HG03025 (cell line): Measurements from ENCODE around the gene CPLX4.

Source experiments
- ATAC-seq: cut with Tn5 transposase; IDR thresholded peaks from one replicate; pipeline ENCODE4 v1.9.1; 2021; ENCODE audit warnings: mild to moderate bottlenecking, moderate library complexity; ENCODE audit not compliant: unreplicated experiment, low FRiP score

The CPLX4 gene

DNA sequence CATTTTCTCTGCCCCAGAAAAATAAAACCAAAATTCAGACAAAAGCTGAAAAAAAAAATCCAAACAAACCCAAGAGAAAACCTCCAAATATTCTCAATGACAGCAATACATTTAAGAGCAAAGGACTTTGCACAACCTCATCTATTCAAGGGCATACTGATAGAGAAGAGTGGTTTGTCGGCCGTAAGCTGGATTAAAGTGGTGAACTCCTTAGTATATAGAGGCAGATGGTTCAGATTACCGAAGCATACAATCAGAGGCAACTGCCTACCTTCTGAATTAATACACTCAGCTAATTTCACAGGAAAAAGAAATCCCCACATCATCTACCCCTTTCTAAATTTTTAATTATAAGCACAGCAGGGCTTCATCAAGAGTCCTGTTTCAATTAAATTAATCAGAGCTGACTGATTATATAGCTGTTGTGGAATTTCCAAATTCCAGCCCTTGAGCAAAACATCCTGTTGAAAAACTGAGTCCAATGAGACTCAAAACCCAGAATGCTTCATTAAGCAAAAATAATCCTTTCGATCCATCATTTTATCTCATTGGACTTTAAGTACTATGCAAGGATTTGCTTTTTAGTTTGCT is at the start of gene CPLX4:
Gene CPLX4 (minus strand): TSS at position 190 of the 591 bp plus-strand sequence. CDS start 187 bp downstream, at position 3.
- no peak for ATAC-seq

- no peak for ATAC-seq
These were observed 41.9 kb upstream of the CPLX4 start for GRCh38 chr18:59360381-59360780.

DNA sequence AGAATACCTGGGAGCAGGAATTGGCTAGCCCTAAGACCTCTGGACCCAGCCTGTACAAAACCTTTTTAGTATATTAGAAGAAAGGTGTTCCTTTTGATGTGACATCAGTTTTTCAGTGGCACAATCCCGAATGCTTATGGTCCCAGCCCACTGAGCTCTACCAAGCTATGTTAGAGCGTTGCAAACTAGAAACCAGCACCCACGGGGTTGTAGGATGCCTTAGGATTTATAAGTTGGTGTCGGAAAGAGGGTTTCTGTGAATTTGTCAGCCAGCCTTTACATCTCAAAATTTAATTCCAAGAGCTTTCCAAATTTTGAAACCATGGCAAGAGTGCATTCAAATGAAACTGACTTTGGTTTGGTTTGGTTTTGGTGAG is 41.1 kb upstream of the CPLX4 start:
- peak; percentile 11 for ATAC-seq

DNA sequence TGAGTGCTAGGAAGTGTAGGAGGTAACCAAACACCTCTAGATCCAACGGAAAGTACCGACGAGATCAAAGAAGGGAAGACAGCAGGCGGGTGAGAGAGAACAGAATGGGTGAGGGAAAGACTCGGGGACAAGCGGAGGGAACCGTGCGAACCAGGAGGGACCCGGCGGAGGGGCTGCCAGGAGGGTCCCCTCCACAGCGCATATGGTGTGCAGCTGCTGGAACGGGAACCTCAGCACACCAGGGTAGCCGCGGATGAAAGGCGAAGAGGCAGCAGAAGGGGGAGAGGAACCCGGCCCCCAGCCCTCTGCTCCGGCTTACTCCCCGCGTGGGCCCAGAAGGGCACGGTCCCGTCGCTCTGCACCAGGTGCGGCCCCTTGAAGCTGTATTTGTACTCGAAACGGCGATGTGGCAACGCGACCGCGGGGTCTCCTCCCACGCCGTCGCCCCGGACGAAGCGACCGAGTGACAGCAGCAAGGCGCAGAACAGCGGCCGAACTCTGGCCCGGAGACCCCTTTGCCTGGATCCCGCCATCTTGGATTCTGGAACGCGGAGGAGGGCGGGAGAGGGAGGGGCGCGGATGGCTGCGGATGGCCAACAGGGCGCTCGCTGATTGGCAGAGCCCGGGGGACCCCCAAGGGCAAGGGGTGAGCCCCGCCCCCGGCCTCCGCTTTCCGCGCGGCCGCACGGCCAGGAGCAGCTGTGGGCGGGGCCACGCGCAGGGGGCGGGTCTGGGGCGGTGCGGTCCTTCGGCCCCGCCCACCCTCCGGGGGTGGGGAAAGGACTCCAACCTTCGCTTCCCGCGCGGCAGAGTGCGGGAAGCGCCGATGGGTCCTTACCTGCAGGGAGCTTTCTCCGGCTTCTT is 40.5 kb upstream of the CPLX4 start, which contains the start of gene LMAN1:
Gene LMAN1 (minus strand): TSS at position 554 of the 864 bp plus-strand sequence. CDS start 21 bp downstream, at position 533.
- ATAC-seq = peak; percentile 95

- no peak for ATAC-seq
These were observed 39.9 kb upstream of the CPLX4 start for GRCh38 chr18:59358414-59358711.

DNA sequence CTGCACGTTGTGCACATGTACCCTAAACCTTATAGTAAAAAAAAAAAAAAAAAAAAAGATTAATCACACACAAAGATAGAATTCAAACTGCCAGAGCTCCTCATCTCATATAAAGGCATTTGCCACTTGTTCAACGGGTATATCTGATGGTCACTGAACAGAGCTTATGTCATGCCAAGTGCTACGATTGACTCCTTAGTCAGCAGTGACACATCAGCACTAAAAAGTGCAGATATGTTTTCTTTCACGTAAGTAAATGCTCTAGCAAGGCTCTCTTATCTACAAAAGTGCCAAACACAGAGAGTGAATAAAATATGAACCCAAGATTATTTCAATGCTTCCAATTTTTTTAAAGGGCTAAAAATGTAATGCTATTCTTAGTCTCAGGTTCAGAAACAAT is 39.5 kb upstream of the CPLX4 start:
- ATAC-seq = no peak

DNA sequence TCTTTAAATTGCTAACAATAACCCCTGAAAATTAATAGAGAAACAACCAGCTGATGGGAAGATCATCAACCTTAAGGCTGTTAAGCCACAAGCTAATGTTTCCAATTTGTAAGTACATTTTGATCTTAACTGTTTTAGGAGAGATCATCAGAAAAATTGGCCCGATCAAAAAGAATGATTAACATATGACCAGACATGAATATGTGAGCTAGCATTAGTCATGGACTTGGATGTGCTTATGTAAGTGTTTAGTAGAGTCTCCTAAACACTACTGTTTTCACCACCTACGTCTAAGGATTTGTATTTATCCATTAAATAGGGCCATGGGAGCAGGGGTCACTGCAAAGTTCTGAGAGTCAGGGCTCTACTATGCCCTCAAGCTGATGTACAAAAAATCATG is 36.3 kb upstream of the CPLX4 start:
- no peak for ATAC-seq

DNA sequence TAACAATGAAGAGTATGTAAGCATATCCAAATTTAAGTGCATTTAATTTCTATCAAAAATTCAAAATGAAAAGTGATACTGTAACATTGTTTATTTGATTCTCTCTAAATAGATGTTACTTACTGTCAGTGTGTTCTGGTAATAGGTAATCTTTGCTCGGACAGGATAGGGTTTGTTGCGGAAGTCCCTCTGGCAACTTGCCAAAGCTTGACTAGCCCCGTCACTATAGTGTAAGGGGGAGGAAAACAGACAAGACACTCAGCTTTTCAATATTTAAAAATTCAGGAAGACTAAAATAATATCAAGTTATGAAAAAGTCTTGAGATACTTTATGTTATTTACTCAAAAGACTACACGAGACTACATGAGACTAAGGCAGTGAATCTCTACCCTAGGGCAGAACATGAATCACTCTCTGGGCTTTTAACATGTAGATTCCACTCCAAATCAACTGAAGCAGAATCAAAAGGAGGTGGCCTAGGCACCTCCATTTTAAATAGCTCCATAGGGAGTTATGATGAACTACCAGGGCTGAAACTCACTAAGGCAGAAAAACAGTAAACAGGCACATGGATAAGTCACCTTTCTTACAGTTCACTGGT is 34.7 kb upstream of the CPLX4 start:
- ATAC-seq = no peak

GRCh38 chr18:59352250-59352855 is 33.9 kb upstream of the CPLX4 start:
- peak; percentile 60 for ATAC-seq

DNA sequence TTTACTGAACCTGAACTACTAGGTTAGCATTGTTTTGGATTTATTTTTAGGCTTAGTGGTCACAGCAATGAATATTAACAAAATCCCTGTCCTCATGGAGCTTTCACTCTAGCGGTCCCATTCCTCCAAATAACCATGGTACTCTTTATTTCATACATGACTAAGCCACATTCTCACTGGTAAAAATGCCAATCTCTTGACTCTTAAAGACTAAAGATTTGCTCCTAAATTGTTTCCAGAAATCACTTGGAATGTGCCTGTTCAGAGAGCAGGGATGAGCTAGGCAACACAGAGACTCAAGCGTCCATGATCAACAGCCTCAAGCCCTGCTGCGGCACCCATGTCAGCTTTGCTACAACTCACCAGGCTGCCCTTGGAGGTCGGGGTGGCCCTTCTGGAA is 27.1 kb upstream of the CPLX4 start:
- ATAC-seq = no peak

GRCh38 chr18:59344996-59345395 is 26.5 kb upstream of the CPLX4 start:
- ATAC-seq = no peak

DNA sequence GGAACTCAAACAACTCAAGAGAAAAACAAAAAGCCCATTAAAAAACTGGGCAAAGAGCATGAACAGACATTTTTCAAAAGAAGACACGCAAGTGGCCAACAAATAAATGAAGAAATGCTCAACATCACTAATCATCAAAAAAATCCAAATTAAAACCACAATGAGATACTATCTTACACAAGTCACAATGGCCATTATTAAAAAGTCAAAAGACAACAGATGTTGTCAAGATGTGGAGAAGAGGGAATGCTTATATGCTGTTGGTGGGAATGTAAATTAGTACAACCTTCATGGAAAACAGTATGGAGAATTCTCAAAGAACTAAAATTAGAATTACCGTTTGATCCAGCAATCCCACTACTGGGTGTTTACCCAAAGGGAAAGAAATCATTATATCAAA is 25.5 kb upstream of the CPLX4 start:
- ATAC-seq = no peak

GRCh38 chr18:59340817-59341216 is 22.4 kb upstream of the CPLX4 start:
- ATAC-seq = no peak

DNA sequence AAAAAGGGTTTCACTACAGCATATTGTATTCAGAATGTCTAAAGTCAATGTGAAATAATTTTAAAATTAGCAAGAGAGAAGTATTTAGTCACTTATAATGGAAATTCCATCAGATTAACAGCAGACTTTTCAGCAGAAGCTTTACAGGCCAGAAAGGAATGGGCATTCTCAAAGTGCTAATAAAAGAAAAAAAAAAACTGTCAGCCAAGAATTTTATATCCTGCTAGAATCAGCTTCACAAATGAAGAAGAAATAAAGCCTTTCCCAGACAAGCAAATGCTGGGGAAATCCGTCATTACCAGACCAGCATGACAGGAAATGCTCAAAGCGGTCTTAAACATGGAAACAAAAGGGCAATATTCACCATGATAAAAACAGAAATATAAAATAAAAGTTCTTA is 21.9 kb upstream of the CPLX4 start:
- no peak for ATAC-seq

GRCh38 chr18:59332986-59333385 is 14.5 kb upstream of the CPLX4 start:
- no peak for ATAC-seq

DNA sequence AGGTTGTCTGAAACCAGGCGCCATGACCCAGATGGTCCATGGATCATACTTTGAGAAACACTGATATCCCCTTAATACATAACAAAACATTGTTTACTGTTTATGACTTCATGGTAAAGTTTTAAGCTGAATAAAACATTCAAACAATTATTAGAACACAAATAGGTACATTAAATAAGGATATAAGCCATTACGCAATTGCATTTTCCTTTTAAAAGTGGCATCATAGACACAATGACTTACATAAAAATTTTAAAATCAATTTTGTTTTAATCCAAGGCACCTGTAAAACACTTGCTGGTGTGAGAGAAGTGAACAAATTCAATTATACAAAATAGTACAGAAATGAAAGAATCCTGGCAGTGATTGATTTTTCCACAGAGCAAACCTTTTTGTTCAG is 10.2 kb upstream of the CPLX4 start:
- no peak for ATAC-seq

GRCh38 chr18:59325965-59326364 is 7.5 kb upstream of the CPLX4 start:
- no peak for ATAC-seq

DNA sequence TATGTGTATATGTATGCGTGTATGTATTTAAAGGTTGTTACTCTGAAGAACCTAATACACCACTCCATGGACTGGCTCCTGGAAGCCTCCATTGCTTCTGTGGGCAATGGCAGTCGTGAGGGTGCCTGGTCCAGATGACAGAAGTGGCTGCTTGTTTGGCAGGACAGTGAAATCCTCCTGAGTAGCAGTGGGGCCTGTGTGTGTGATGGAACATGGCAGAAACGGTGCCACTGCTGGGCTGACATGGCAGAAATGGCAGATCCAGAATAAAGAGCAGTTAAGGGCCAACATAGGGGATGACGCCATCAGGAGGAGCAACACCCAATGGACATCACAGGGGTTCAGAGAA is 6.1 kb upstream of the CPLX4 start:
- ATAC-seq = no peak

DNA sequence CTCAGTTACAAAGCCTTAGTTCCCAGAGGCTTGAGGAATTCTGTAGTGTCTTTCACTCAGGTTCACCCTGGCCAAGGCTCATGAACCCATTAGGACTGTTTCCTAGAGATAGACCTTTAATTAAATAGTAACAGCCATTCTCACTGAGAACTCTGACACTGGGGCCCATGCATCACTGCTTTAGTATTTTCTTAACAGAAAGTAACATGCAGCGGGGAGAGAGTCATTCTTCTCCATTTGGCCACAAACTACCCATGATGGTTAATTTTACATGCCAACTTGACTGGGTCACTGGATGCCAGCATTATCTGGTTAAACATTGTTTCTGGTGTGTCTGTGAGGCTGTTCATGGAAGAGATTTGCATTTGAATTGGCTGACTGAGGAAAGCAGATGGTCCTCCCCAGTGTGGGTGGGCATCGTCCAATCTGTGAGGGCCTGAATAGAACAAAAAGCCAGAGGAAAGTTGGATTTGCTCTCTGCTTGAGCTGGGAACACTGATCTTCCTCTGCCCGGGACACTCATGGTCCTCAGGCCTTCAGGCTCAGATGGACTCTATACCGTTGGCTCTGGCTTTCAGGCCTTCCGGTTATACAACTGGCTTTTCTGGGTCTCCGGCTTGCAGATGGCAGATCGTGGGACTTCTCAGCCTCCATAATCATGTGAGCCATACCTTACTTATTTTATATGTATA is 5.6 kb upstream of the CPLX4 start:
- no peak for ATAC-seq

DNA sequence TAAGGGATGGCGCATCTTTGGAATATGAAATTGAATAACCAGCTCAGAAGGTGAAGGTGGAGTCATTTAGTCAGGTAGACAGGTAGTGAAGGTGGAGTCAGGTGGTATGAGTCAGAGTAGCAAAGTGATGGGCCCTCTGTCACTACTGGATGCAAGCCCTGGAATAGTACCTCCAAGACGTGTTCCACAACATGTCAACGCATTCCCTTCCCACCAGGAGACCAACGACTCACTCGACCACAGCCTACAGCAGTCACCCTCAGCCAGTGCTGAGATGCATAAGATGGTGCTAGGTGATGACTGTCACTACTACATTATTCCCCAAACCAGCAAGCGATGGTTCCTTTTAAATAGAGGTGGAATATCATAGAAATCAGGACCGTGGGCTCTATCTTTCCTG is 6.8 kb downstream of the CPLX4 start:
- no peak for ATAC-seq

GRCh38 chr18:59308938-59309260 is 9.6 kb downstream of the CPLX4 start:
- ATAC-seq = no peak
